DMS153 treated with DMSO at 0.1 percent for 48 hours (cell line): ENCODE measurements around the gene BMP5.
"Not testable (repeated sequence)": the region's sequence is repeated elsewhere in the genome, so short reads cannot be mapped to it uniquely, and the experiment has no call there.

Experiments
- DNase-seq: peaks from one replicate; lab custom pipeline; 2025; ENCODE audit not compliant: unreplicated experiment; lab: John Stamatoyannopoulos, UW

Gene BMP5

DNA sequence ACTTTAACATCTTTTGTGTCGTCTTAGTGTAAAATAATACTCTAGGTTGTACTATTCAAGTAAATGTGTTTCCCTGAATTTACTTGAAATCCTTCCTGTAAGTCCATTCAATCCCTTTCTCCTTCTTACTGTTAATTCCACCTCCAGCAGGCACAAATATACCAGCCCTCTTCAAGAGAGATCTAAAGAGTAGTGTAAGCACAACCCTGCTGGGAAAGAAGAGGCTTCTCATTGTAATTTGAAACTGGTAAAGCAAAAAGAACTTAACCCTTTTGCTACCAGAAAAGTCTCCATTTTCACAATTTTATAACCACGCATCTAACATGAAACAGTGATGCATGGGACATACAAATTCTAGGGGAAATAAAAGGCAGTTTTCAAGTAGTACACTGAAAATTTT is at the start of gene BMP5:
TSS of gene BMP5 (minus strand) at position 191 of the 400 bp plus-strand sequence. CDS start 725 bp downstream, outside the sequence.
- DNase-seq = no peak

DNA sequence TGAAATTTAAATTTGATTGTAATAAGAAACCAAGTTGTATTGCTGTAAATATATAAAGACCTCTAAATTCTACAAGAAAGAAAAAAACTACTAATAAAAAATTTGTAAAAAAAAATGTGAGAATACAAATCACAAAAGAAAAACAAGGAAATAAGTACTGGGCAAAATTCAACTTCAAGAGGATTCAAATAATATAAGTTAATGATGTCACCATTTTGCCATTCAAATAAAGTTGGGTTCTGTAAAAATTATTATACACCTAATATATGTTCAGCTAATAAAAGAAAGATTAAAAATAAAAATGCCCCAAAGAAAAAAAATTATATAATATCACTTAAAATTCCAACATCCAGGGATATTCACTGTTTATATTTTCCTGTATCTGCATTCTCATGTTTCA is 47.0 kb upstream of the BMP5 start:
- no peak for DNase-seq

DNA sequence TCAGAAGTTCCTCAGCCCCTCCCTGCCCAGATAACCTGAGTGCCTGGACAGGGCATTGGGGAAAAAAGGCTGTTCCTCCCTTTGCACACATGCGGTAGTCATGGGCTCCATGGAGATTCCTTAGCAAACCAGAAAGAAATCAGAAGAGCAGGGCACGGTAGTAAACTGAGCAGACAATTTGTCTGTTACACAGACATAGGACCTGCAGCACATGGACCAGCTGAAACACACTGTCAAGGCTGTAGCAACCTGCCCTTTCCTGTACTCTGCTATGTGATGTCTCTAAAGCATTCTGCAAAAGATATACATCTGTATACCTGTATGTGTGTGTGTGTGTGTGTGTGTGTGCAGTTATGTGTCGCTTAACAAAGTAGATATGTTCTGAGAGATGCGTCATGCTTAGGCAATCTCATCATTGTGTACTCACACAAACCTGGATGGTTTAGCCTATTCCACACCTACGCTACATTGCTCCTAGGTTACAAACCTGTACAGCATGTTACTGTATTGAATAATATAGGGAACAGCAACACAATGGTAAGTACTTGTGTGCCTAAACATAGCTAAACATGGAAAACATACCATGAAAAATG is 44.4 kb upstream of the BMP5 start:
- no peak for DNase-seq

DNA sequence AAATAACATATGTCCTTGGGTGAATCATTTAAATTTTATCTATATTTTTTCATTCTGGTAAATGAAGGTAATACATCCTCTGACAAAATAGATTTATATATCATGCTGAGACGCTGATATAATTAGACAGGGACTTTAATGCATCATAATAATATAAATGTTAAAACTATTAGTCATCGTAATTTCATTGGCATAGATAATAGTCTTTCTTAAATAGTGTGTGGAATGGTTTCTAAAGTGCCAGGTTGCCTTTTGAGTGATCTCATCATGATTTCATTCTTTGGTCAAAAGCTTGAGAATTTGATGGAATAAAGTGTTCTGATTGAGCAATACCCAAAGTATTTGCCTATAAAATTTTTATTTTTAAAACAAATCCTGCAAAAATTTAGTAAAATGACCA is 43.2 kb upstream of the BMP5 start:
- DNase-seq = no peak

DNA sequence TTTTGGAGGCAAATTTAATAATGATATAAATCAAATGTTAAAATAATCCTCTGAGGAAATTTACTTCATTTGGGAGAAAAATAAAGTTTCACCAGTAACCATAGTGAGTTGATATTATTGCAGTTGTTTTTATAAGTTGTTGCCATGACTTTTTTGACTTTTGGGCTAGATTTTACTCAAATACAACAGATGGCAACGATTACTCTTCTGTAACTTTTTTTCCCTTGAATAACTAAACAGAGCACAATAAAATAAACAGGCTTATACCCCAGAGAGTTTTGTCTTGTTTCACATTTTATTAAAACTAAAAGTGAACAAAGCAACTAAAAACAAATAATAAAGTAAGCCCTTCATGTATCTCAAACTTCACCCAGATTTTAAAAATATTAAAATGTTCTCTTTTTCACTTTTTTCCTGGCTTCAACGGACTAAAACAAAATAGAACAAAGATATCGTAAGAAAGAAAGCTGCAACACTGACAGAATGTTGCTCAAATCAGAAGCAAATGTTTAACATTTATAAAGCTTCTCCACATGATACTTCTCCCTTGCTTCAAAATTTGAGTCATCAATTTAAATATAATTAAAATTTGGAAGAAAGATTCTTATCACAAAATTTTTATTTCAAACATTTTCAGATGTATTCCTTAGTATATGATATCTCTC is 42.5 kb upstream of the BMP5 start:
- no peak for DNase-seq

DNA sequence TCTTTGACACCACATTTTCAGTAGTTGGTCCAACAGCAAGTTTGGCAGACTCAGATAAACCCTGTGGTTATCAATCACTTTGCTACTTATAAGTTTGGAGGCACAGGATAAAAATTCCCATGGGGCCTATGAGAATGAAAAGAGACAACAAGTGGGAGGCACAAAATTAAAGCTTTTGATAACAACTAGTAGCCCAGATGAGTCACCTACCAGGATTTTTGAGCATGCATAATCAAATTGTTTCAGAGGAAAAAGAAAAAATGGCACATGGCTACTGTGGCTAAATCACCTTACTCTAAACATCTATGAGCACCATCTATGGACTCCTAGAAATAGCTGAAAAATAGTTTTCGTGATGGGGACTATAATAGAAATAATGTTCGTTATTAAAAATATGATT is 40.8 kb upstream of the BMP5 start:
- no peak for DNase-seq

DNA sequence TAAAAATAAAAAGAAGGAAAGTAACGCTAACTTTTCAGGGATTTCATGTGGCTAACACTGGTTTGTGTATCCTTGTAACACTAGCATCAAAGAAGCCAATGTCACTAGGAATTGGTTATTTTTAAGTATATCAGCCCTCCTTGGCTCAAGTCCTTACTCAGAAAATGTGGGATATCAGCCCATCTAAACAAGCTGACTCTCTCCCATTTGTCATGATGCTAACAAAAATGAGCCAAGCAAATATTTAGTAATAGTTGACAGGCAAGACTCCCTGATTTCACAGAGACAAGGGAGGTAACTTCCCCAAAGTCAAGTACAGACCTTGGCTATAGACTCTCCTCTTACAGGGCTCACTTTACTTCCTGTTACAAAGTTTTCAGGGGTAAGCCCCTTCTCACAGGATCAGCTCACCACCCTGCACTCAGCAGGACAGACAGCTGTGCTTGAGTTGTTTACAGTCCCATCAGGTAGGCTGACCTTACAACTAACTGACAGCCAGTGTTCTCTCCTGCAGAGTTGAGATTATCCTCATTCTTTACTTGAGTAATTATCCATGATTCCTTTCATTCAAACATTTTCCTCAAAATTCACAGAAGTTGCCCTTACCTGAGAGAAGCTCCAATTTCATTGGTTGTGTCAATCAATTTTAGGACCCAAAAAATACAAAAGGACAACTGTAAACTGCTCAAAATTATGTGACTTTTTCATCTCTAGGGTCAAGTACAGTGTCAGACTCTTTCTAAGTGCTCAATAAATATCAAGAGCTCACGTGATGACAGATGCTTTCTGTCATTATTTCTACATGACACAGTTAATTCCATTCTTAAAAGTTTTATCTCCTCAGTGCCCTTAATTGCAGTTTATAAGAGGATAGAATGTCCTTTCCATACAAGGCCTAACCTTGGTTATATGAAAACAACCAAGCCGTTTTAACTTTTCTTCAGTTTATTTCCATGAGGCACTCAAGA is 38.1 kb upstream of the BMP5 start:
- DNase-seq = no peak

DNA sequence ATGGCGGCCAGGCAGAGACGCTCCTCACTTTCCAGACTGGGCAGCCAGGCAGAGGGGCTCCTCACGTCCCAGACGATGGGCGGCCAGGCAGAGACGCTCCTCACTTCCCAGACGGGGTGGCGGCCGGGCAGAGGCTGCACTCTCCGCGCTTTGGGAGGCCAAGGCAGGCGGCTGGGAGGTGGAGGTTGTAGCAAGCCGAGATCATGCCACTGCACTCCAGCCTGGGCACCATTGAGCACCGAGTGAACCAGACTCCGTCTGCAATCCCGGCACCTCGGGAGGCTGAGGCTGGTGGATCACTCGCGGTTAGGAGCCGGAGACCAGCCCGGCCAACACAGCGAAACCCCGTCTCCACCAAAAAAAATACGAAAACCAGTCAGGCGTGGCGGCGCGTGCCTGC is 35.1 kb upstream of the BMP5 start:
- not testable (repeated sequence) for DNase-seq

DNA sequence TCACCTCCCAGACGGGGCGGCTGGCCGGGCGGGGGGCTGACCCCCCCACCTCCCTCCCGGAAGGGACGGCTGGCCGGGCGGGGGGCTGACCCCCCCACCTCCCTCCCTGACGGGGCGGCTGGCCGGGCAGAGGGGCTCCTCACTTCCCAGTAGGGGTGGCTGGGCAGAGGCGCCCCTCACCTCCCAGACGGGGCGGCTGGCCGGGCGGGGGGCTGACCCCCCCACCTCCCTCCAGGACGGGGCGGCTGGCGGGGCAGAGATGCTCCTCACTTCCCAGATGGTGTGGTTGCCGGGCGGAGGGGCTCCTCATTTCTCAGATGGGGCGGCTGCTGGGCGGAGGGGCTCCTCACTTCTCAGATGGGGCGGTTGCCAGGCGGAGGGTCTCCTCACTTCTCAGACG is 34.5 kb upstream of the BMP5 start:
- DNase-seq = not testable (repeated sequence)

DNA sequence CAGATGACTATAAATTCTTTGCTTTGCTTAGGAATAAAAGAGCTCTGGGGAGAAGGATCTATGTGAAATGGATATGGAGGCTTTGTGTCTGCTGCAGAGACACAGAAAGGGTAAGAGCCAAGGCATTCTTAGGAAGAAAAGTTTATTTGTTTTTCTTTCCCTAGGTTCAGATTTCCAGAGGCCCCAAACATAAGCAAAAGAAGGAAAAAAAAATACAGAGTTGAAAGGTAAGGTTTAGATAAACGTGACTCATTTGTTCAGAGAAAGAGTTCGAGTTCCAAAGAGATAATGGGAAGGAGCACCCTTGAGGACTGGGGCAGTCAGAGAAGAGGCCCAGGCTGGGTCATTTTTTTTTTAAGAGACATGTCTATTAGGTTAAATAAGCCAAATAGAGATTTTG is 27.4 kb upstream of the BMP5 start:
- DNase-seq = no peak

DNA sequence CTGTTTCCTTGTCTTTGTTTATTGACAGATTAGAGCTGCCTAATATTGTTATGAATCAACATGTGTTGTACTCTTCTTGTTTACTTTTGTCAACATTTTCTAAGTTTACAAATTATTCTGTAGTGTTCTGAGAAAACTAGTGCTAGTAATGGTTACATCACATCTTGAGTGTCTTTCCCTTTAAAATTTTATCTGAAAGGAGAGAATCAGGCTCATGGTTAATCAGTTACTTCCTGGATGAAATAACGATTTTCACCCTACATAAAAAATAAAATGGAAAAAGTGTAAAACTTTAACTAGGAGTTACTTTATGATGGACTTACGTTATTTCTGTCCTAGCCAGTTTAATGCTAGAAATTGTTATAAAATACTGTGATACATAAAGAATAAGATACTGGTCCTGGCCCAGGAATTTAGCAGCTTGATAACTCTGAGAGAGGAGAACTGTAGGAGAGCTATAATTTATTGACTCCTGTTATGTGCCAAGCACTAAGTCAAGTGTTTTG is 26.4 kb upstream of the BMP5 start:
- DNase-seq = no peak

DNA sequence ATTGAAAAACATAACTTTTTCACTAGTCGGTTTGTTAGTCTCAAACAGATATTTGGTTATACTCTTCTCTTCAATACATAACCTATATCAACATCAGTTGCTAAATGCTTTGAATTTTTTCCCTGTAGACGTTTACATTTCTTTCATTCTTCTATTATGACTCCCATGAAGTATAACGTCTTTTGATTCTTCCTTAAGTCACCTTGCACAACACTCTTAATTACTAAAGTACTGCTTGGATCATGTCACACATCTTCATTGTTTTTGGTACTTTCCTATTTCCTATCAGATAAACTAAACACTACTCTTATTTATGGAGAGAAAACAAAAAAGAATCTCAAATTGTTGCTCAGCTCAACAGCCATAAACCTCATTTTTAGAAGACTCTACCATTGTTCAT is 23.0 kb upstream of the BMP5 start:
- no peak for DNase-seq

DNA sequence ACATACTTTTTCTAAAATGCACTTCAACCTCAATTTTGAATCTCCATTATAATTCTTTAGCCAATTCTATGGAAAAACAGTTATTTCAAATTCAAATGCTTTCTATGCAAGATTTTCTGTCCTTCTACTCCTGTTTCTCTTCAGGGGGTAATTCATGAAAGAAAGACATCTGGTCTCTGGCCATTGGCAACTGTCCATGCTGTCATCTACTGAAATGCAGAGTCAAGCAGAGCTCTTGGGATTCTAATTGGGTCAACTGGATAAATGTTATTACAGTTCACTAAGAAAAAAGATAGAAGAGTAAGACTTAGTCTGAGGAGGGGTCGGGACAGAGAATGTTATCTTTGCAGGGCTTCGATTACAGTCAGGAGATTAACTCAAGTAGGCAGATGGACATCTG is 22.0 kb upstream of the BMP5 start:
- no peak for DNase-seq

DNA sequence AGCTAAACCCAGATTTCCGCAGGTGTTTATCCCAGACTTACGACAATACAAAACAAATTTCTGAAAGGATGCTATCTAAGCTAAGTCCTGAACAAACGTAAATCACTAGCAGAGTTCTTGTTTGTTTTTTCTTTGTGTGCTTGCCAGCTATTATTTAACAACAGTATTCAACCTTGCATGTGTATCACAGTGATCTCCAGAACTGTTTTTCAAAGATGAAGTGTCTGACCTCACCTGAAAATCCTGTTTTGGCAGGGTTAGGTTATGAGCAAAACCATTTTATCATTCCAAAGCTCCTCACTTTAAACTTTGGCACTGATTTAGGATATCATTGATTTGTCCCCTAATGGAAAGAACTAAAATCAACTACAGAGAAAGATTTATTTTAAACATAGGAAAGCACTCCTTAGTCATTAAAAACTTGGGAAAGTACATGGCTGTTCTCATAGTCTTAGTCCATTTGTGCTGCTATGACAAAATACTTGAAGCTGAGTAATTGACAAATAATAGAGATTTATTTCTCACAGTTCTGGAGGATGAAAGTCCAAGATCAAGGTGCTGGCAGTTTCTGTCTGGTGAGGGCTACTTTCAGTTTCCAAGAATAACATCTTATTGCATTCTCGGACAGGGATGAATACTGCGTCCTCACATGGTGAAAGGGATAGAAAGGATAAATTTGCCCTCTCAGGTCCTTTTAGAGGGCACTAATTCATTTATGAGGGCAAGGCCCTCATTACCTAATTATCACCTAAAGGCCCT is 20.8 kb upstream of the BMP5 start:
- DNase-seq = no peak

DNA sequence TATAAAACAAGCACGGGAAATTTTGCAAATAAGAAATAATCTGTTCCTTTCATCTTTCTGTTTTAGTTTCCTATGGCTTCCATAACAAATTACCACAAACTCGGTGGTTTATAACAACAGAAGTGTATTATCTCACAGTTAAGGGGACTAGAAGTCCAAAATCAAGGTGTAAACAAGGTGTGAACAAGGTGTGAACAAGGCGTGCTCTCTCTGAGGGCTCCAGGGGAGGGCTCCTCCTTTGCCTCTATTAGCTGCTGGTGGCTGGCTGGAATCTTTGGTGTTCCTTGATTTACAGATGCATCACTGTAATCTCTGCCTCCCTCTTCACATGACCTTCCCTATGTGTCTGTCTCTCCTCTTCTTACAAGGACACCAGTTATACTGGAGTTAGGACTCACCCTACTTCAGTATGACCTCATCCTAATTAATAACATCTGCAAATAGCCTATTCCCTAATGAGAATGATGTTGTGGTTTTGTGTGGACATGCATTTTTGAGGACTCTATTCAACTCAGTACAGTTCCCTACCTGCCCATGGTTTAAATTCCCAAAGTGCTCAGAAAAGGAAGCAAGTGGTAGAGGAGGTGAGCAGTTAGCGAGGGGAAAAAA is 17.5 kb upstream of the BMP5 start:
- DNase-seq = no peak

DNA sequence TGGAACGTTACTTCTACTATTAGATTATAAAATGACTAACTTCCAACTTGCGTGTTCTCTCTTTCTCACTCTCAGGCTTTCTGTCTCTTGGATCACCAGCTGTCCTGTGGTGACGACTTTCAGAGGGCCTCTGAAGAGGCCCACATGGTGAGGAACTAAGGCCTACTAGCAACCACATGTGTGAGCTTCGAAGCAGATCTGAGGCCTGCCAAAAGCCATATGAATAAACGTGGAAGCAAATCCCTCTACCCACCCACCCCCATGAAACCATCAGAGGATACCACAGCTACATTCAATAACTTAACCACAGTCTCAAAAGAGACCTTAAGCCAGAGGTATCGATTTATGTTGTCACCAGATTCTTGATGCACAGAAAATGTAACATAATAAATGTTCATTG is 13.5 kb upstream of the BMP5 start:
- DNase-seq = no peak

DNA sequence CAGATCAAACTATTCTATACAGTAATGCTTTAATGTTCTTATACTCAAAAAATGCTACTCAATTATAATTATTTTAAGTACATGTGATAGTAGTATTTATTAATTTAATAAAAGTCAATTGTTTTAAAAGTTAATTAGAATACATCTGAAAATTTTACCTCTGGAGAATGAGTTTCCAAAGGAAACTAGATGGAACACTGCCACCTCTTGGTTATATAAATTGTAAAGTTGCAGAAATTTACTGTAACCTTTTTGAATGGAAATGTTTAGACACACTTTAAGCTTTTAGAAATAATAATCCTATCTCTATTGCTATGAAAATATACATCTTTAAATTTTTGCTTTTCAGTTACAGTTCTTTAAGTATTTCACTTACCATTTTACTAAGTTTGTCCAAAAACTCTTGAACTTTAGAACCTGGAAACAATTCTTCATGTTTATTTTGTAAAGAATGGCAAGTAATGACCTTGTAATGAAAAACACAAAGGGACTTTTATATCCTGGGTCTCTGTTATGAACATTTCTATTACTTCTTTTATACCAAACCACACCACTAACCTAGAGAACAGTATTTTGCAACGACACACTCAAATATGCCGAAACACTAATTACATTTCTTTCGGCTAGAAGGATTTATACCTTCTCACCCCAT is 10.9 kb upstream of the BMP5 start:
- DNase-seq = no peak

DNA sequence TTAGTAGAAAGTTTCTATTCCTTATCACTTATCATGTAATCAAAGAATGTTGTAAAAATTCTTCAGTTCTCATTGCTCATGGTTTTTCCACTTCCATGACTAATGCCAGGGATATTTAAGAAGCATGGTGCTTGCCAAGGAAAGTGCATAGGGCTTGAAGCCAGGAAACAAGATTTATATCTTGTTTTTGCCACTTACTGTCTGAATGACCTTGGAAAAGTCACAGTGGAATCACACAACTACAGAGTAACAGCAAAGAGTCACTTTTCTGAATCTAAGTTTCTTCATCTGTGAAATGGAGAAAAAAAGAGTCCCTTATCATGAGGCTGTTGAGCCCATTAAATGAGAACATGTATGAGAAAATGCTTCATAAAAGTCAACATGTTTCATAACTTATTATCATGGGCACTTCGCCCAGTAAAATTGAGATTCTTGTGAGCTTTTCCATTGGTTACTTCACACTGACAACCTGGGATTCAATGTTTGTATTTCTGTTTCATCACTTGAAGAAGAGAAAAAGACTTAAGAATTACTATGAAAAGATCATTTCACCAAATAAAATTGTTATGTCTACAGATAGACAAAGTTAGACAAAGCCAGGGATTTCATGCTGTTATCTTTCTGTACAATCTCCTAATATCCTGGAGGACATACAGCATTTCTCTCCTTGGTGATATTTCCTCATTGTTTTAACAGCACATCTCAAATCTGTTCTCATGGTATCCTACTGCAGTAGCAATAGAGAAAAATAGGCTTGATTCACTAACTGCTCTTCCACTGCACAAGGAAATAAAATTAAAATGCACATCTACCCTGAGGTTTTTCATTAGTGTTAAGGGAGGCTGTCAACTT is 7.6 kb upstream of the BMP5 start:
- no peak for DNase-seq

DNA sequence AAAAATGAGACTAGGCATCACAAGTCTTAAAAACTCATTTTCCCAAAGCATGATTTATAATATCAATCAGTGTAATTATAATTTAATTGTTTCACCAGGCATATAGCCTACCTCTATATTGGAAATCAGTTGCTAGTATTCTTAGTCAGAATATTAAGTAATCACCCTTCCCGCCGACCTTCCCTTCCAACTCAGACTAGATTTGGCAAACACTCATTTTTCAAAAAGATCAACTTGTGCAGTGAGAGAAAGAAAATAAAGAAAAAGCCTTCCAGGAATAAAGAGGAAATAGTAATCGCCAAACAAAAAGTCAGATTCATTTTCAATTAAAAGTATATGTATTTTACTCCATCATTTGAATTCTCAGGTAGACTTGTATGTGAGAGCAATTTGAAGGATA is 1.9 kb upstream of the BMP5 start:
- no peak for DNase-seq
